ENCODE results near the gene EIPR1.
"Not testable (repeated sequence)": the region's sequence is repeated elsewhere in the genome, so short reads cannot be mapped to it uniquely, and the experiment has no call there.

The EIPR1 gene

GRCh38 chr2:3361518-3362389 lies 15.9 kb downstream of the EIPR1 start:
- DNase-seq (ENCODE audit: low read depth in 3 of 3, low spot score in 1 of 3): no peak

- DNase-seq (ENCODE audit: low read depth in 3 of 3, low spot score in 1 of 3): no peak
Measured at GRCh38 chr2:3357926-3358325, 19.7 kb downstream of the EIPR1 start.

GRCh38 chr2:3357446-3357845 lies 20.2 kb downstream of the EIPR1 start:
- not testable (repeated sequence) for DNase-seq (ENCODE audit: low read depth in 3 of 3, low spot score in 1 of 3)

- no peak for DNase-seq (ENCODE audit: low read depth in 3 of 3, low spot score in 1 of 3)
Measured at GRCh38 chr2:3356799-3357198, 20.8 kb downstream of the EIPR1 start.

- DNase-seq (ENCODE audit: low read depth in 3 of 3, low spot score in 1 of 3): no peak
Measured at GRCh38 chr2:3355951-3356569, 21.6 kb downstream of the EIPR1 start.

GRCh38 chr2:3354986-3355385 lies 22.6 kb downstream of the EIPR1 start:
- DNase-seq (ENCODE audit: low read depth in 3 of 3, low spot score in 1 of 3): no peak

- DNase-seq (ENCODE audit: low read depth in 3 of 3, low spot score in 1 of 3): no peak
Measured at GRCh38 chr2:3349211-3349693, 28.4 kb downstream of the EIPR1 start.

GRCh38 chr2:3348767-3349166 lies 28.9 kb downstream of the EIPR1 start:
- DNase-seq (ENCODE audit: low read depth in 3 of 3, low spot score in 1 of 3): no peak

- DNase-seq (ENCODE audit: low read depth in 3 of 3, low spot score in 1 of 3): no peak
Measured at GRCh38 chr2:3345621-3346020, 32.0 kb downstream of the EIPR1 start.

GRCh38 chr2:3344897-3345296 lies 32.7 kb downstream of the EIPR1 start:
- DNase-seq (ENCODE audit: low read depth in 3 of 3, low spot score in 1 of 3): no peak

- DNase-seq (ENCODE audit: low read depth in 3 of 3, low spot score in 1 of 3): no peak
Measured at GRCh38 chr2:3343012-3343411, 34.6 kb downstream of the EIPR1 start.

GRCh38 chr2:3342324-3342723 lies 35.3 kb downstream of the EIPR1 start:
- no peak for DNase-seq (ENCODE audit: low read depth in 3 of 3, low spot score in 1 of 3)

- no peak for DNase-seq (ENCODE audit: low read depth in 3 of 3, low spot score in 1 of 3)
Measured at GRCh38 chr2:3341336-3341735, 36.3 kb downstream of the EIPR1 start.

GRCh38 chr2:3340144-3340543 lies 37.5 kb downstream of the EIPR1 start:
- DNase-seq (ENCODE audit: low read depth in 3 of 3, low spot score in 1 of 3): no peak

- DNase-seq (ENCODE audit: low read depth in 3 of 3, low spot score in 1 of 3): no peak
Measured at GRCh38 chr2:3338340-3338739, 39.3 kb downstream of the EIPR1 start.

- DNase-seq (ENCODE audit: low read depth in 3 of 3, low spot score in 1 of 3): no peak
Measured at GRCh38 chr2:3336844-3337243, 40.8 kb downstream of the EIPR1 start.

- DNase-seq (ENCODE audit: low read depth in 3 of 3, low spot score in 1 of 3): no peak
Measured at GRCh38 chr2:3334392-3335345, 42.9 kb downstream of the EIPR1 start.

- no peak for DNase-seq (ENCODE audit: low read depth in 3 of 3, low spot score in 1 of 3)
Measured at GRCh38 chr2:3332133-3332532, 45.5 kb downstream of the EIPR1 start.

GRCh38 chr2:3329491-3329890 lies 48.1 kb downstream of the EIPR1 start:
- no peak for DNase-seq (ENCODE audit: low read depth in 3 of 3, low spot score in 1 of 3)

- DNase-seq (ENCODE audit: low read depth in 3 of 3, low spot score in 1 of 3): no peak
Measured at GRCh38 chr2:3326871-3327270, 50.7 kb downstream of the EIPR1 start.

- no peak for DNase-seq (ENCODE audit: low read depth in 3 of 3, low spot score in 1 of 3)
Measured at GRCh38 chr2:3326182-3326537, 51.5 kb downstream of the EIPR1 start.
